ENCODE results near the gene SAFB. TPM values are rescaled to one million over a fixed set of nuclear protein-coding genes. Genes with fewer than 3 reads are reported as not detected.

Gene SAFB
- total RNA-seq, 1 donor from 2014 or later, result 87.1 TPM

GRCh38 chr19:5609881-5610448 lies 12.9 kb upstream of the SAFB start:
- ATAC-seq, result no peak
- intact Hi-C loops (cut with DNase I), result no loop called here
- H3K36me3 ChIP-seq, result peaks cover 92% of the 10 kb centered on the region
- no peaks in the 10 kb centered on the region for H3K9me3 ChIP-seq
- H3K27ac ChIP-seq, result no peak overlapping the region
- no peak overlapping the region for H3K4me3 ChIP-seq
- no peak for TF ChIP-seq CTCF (IDR thresholded peaks at IDR 0.05)
- DNase-seq, result no peak
- no peaks in the 10 kb centered on the region for H3K4me1 ChIP-seq
- H3K27me3 ChIP-seq (ENCODE audit: low read depth), result no peaks in the 10 kb centered on the region

- H3K4me3 ChIP-seq, result no peak overlapping the region
- TF ChIP-seq CTCF (IDR thresholded peaks at IDR 0.05), result no peak
- no peak overlapping the region for H3K27ac ChIP-seq
- H3K36me3 ChIP-seq, result peaks cover 92% of the 10 kb centered on the region
- no peak for ATAC-seq
- H3K27me3 ChIP-seq (ENCODE audit: low read depth), result no peaks in the 10 kb centered on the region
- intact Hi-C loops (cut with DNase I), result no loop called here
- no peaks in the 10 kb centered on the region for H3K9me3 ChIP-seq
- DNase-seq, result no peak
- peaks cover under 1% of the 10 kb centered on the region for H3K4me1 ChIP-seq
Observed at GRCh38 chr19:5612891-5613865, 9.7 kb upstream of the SAFB start.

- no peak overlapping the region for H3K27ac ChIP-seq
- no peak for TF ChIP-seq CTCF (IDR thresholded peaks at IDR 0.05)
- ATAC-seq, result no peak
- H3K36me3 ChIP-seq, result peaks cover 93% of the 10 kb centered on the region
- H3K4me3 ChIP-seq, result no peak overlapping the region
- H3K27me3 ChIP-seq (ENCODE audit: low read depth), result no peaks in the 10 kb centered on the region
- peaks cover 27% of the 10 kb centered on the region for H3K4me1 ChIP-seq
- intact Hi-C loops (cut with DNase I), result no loop called here
- no peaks in the 10 kb centered on the region for H3K9me3 ChIP-seq
- DNase-seq, result no peak
Observed at GRCh38 chr19:5615756-5616327, 7.0 kb upstream of the SAFB start.

- no peak overlapping the region for H3K4me3 ChIP-seq
- ATAC-seq (no peak), DNase-seq (no peak)
- TF ChIP-seq CTCF (IDR thresholded peaks at IDR 0.05), result no peak
- intact Hi-C loops (cut with DNase I), result no loop called here
- peaks cover 93% of the 10 kb centered on the region for H3K36me3 ChIP-seq
- no peak overlapping the region for H3K27ac ChIP-seq
- H3K27me3 ChIP-seq (ENCODE audit: low read depth), result no peaks in the 10 kb centered on the region
- no peaks in the 10 kb centered on the region for H3K9me3 ChIP-seq
- H3K4me1 ChIP-seq, result peaks cover 37% of the 10 kb centered on the region
Observed at GRCh38 chr19:5617080-5617479, 5.8 kb upstream of the SAFB start.

- H3K36me3 ChIP-seq, result peaks cover 78% of the 10 kb centered on the region
- H3K4me1 ChIP-seq, result peaks cover 37% of the 10 kb centered on the region
- H3K4me3 ChIP-seq, result no peak overlapping the region
- no peaks in the 10 kb centered on the region for H3K9me3 ChIP-seq
- intact Hi-C loops (cut with DNase I), result no loop called here
- ATAC-seq (no peak), DNase-seq (no peak)
- TF ChIP-seq CTCF (IDR thresholded peaks at IDR 0.05), result no peak
- H3K27ac ChIP-seq, result no peak overlapping the region
- no peaks in the 10 kb centered on the region for H3K27me3 ChIP-seq (ENCODE audit: low read depth)
Observed at GRCh38 chr19:5618591-5618990, 4.3 kb upstream of the SAFB start.

All from lower lobe of right lung (tissue), 2 donors.